Measurements from ENCODE around the gene C1orf174.
"Not testable (repeated sequence)": the region's sequence is repeated elsewhere in the genome, so short reads cannot be mapped to it uniquely, and the experiment has no call there.

The C1orf174 gene

GRCh38 chr1:3925256-3925655 lies 25.2 kb upstream of the C1orf174 start:
- no peak for DNase-seq

- DNase-seq: no peak
These were observed 24.8 kb upstream of the C1orf174 start for GRCh38 chr1:3924825-3925220.

- DNase-seq: no peak
These were observed 24.2 kb upstream of the C1orf174 start for GRCh38 chr1:3924186-3924824.

GRCh38 chr1:3923378-3924185 lies 23.5 kb upstream of the C1orf174 start:
- no peak for DNase-seq

- no peak for DNase-seq
These were observed 22.8 kb upstream of the C1orf174 start for GRCh38 chr1:3922851-3923250.

- peak; percentile 69 for DNase-seq
These were observed 22.2 kb upstream of the C1orf174 start for GRCh38 chr1:3922201-3922725.

- DNase-seq: no peak
These were observed 21.7 kb upstream of the C1orf174 start for GRCh38 chr1:3921765-3922164.

GRCh38 chr1:3919706-3920105 lies 19.6 kb upstream of the C1orf174 start:
- DNase-seq: no peak

- no peak for DNase-seq
These were observed 19.0 kb upstream of the C1orf174 start for GRCh38 chr1:3918966-3919611.

GRCh38 chr1:3918359-3918758 lies 18.3 kb upstream of the C1orf174 start:
- DNase-seq: not testable (repeated sequence)

GRCh38 chr1:3917761-3918160 lies 17.7 kb upstream of the C1orf174 start:
- no peak for DNase-seq

GRCh38 chr1:3915551-3916121 lies 15.6 kb upstream of the C1orf174 start:
- no peak for DNase-seq

GRCh38 chr1:3914911-3915310 lies 14.8 kb upstream of the C1orf174 start:
- DNase-seq: no peak

- no peak for DNase-seq
These were observed 14.3 kb upstream of the C1orf174 start for GRCh38 chr1:3914331-3914851.

GRCh38 chr1:3912809-3913685 lies 13.0 kb upstream of the C1orf174 start:
- no peak for DNase-seq

GRCh38 chr1:3911981-3912808 lies 12.1 kb upstream of the C1orf174 start:
- DNase-seq: no peak

GRCh38 chr1:3910857-3911845 lies 11.1 kb upstream of the C1orf174 start:
- peak; percentile 87 for DNase-seq

GRCh38 chr1:3910049-3910731 lies 10.1 kb upstream of the C1orf174 start:
- DNase-seq: peak; percentile 28

- DNase-seq: no peak
These were observed 9.5 kb upstream of the C1orf174 start for GRCh38 chr1:3909615-3910014.
